Right kidney (tissue), 9 donors: ENCODE data around the gene CMTM7.

Experiments used
- DNase-seq: peaks from one replicate; pipeline ENCODE4 v3.0.0-alpha.2; 2016
- long read RNA-seq, 8 donors: transcript quantifications; one replicate each; lab custom pipeline, GENCODE V29; 2026

CMTM7 gene, protein sequence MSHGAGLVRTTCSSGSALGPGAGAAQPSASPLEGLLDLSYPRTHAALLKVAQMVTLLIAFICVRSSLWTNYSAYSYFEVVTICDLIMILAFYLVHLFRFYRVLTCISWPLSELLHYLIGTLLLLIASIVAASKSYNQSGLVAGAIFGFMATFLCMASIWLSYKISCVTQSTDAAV
- long read RNA-seq, donor 1, transcript CMTM7-201 (5 exons, 2,038 nt) = major isoform, 9 of 16 reads
- long read RNA-seq, donor 1, transcript CMTM7-202 (4 exons, 1,214 nt) = minor isoform, 5 of 16 reads
- long read RNA-seq, donor 1, partial matches to known transcripts = 0 of 16 reads
- long read RNA-seq, donor 1, other reads (novel, unspliced or antisense) = 0 of 16 reads
- long read RNA-seq, donor 2, transcript CMTM7-201 (5 exons, 2,038 nt) = major isoform, 11 of 41 reads
- long read RNA-seq, donor 2, partial matches to known transcripts = 26 of 41 reads
- long read RNA-seq, donor 2, other reads (novel, unspliced or antisense) = 0 of 41 reads
- long read RNA-seq, donor 3, partial matches to known transcripts = 0 of 8 reads
- long read RNA-seq, donor 3, other reads (novel, unspliced or antisense) = 0 of 8 reads
- long read RNA-seq, donor 4, transcript CMTM7-201 (5 exons, 2,038 nt) = major isoform, 10 of 43 reads
- long read RNA-seq, donor 4, partial matches to known transcripts = 30 of 43 reads
- long read RNA-seq, donor 4, other reads (novel, unspliced or antisense) = 0 of 43 reads
- long read RNA-seq, donor 5, transcript CMTM7-201 (5 exons, 2,038 nt) = major isoform, 16 of 21 reads
- long read RNA-seq, donor 5, partial matches to known transcripts = 0 of 21 reads
- long read RNA-seq, donor 5, other reads (novel, unspliced or antisense) = 0 of 21 reads
- long read RNA-seq, donor 6, transcript CMTM7-201 (5 exons, 2,038 nt) = major isoform, 9 of 79 reads
- long read RNA-seq, donor 6, partial matches to known transcripts = 67 of 79 reads
- long read RNA-seq, donor 6, other reads (novel, unspliced or antisense) = 0 of 79 reads
- long read RNA-seq, donor 7, transcript CMTM7-201 (5 exons, 2,038 nt) = major isoform, 15 of 22 reads
- long read RNA-seq, donor 7, partial matches to known transcripts = 0 of 22 reads
- long read RNA-seq, donor 7, other reads (novel, unspliced or antisense) = 0 of 22 reads
- long read RNA-seq, donor 8, transcript CMTM7-201 (5 exons, 2,038 nt) = major isoform, 8 of 14 reads
- long read RNA-seq, donor 8, partial matches to known transcripts = 0 of 14 reads
- long read RNA-seq, donor 8, other reads (novel, unspliced or antisense) = 0 of 14 reads

DNA sequence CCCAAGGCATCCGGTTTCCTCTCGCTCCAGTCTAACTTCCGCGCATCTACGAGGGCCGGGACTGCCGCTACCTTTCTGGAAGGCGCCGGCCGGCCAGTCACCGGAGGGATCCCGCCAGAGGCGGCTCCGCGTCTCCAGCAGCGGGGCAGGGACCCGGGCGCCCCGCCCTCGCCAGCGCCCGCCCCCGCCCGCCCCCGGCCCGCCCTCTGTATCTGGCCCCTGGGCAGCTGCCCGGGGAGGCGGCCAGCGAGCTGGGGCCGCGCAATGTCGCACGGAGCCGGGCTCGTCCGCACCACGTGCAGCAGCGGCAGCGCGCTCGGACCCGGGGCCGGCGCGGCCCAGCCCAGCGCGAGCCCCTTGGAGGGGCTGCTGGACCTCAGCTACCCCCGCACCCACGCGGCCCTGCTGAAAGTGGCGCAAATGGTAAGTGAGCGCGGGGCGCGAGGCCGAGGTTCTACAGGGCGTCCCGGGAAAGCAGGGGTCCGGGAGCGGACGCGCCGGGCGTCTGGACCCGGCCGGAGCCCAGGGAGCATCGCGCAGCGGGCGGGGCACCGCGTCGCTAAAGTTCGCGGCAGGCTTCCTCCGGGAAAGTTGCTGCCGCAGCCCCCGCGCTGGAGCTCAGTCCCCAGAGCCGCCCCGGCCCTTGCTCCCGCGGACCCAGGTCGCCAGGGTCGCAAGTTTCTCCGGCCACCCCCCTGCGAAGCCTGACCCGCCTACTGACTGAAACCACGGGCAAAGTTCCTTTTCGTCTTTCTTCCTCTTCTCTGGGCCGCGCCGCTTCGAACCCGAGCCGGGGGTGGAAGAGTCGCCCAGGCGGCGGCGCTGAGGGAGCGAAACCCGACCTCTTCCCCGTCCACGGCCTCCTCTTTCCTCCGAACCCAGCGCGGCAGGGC lies at the start of gene CMTM7:
Gene CMTM7, plus strand, starts transcription at position 211 of the 893 bp plus-strand sequence. Its CDS starts 54 bp downstream, at position 265.
- DNase-seq = peak; percentile 90

DNA sequence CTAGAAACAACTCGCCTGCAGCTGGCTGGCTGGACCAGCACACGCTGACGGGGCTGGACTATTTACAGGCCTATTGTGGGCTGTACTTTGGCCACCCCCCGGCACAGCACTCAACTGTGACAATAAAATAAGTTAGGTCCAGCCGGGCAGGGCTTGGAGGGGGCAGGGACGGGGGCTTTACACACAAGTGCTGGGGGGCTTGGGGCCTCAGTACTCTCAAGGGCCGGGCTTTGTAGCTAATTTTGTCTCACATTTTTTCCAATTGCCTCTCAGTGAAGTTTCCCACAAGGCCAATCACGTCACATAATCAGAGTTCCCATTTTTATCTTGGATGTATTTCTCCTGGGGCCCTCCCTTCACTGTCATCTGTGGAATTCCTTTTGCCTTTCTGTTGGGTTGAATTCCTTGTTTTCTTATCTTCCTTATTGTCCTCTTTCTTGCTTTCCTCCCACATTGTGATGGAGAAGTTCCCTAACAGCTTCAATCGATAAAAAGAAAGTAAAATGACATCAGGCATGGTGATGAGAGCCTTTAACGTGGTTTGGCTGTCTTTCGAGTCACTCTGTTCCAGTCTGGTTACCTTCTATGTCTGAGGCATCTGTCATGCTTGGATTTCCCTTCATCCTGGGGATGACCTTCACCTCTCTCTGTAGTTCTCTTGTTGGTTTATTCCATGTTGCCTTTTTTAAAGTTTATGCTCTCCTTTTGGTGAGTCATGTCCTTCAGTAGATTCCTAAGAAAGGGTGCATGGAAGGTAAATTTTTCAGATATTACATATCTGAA lies 44.1 kb upstream of the CMTM7 start:
- DNase-seq = no peak

DNA sequence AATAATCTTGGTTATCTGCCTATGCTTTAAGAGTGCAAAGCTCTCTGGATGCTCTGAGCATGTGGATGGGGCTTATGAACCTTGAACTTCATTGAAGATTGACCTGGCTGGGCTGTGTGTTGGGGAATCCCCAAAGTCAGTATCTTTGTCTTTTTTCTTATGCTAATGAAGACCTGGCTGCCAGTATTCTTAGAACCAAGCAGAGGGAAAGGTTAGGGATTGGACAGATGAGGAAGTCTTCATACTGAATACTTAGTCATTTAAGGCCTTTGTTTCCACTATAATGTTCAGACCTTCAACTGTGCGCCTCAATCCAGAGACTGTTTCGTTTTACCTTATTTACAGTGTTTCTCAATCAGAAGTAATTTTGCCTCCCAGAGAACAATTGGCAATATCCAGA lies 42.5 kb upstream of the CMTM7 start:
- DNase-seq = no peak

DNA sequence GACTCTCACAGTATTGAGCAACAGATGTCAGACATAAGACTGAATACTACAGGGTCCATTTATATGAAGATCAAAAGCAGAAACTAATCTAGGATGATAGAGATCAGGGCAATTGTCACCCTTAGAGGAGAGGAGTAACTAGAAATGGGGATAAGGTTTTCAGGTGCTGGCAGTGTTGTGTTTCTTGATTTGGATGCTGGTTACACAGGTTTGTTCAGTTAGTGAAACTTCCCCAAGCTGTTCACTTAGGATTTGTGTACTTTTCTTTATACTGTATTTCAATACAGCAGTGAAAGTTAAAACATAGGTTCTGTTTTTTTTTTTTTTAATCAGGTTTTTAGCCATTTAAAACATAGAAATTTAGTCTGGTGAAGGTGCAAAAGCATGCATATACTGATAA lies 39.1 kb upstream of the CMTM7 start:
- DNase-seq = no peak

DNA sequence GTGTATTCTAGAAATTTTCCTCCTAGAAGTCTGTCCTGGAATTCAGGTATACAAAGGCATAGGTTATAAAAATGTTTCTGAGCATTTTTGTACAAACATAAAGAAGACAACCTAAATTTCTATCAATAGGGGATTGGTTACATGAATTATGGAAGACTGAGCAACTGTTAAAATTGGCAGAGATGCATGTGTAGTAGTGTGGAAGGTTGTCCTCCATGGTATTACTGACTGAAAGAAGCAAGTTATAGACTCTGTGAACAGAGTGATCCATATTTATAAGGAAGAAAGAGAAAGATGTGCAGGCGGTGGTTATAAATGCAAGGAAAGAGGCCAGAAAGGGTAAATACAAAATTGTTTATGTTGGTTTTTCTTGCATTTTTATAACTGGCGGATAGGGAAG lies 38.3 kb upstream of the CMTM7 start:
- no peak for DNase-seq

DNA sequence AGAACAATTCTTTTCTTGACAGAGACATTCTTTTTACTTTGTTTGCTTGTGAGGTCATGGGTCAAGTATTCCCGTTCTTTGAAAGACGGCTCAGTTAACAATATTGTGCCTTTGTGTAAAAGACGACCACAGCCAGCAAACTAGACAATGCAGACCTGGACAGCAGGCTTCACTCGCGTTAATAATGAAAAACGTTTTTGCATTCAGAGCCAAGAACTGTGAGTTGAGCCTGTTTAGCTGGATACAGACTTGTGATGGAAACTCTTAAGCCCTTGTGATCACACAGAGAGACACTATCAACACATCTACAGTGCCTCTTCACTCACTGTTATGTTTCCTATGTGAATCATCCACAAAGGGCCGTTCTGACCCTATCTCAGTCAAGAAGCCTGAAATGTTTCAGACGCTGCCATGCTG lies 37.3 kb upstream of the CMTM7 start:
- no peak for DNase-seq

DNA sequence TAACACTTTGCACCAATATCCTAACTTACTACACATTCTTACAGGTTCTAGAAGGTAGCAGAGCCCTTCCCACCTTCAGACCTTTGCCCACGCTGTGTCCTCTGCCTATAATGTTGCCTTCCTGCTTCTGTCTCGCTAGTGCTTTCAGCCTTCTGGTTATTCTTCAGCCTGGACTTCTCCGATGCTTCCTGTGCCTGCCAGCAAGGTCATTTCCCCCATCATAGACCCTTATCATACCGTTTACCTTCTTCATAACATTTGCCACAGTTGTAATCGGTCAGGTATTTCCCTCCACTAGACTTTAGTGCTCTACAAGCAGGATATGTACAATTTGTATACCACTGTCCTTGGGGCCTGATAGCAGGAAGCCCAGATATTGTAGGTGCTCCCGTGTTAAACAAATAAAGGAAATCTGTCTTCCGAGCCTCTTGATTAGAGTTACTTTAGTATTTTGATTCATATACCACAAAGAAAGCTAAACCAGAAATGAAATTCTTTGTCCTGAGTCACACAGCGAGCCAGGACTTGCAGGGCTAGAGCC lies 35.8 kb upstream of the CMTM7 start:
- DNase-seq = no peak

DNA sequence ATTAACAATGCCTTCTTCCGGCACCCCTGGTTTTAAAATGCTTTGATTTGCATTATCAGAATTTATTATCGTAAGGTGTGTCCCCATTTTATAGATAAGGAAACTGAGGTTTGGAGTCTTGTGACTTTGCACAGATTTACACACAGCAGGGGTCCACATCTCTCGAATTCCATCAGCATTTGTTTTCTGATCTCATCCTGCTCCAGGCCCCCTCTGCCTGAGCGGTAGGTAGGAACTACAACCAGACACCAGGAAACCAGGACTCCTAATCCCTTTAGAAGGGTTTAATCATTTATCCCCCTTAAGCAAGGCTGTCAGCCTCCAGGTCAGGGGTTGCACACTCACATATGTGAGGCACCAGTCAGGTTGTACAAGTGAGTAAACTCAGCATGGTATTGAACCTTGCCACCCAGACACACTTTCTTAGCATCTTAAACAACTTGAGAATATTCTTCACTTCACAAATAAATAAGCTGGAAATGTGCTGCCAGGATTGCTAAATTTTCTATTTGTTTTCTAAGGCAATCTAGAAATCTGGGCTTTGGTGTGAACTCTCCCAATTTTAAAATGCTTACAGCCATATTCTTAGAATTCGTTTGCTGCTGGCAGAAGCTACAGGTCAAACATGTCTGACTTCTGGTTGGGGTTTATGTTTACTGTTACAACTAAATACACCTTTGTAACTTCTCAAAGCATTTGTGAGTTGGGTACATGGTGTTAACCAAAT lies 31.7 kb upstream of the CMTM7 start:
- no peak for DNase-seq

DNA sequence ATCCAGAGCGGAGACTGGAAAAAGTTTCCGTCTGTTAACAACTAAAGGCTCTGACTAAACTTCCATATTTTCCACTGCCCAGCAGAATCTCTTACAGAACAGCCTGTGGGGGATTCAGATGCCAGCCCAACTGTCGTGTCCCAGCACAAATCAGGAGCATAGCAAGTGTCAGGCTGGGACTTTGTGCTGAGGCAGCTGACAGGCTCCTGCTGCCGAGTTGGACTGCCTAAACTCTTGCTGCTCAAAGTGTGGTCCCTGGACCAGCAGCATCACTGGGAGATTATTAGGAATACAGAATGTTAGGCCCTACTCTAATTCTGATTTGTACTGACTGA lies 31.2 kb upstream of the CMTM7 start:
- no peak for DNase-seq

DNA sequence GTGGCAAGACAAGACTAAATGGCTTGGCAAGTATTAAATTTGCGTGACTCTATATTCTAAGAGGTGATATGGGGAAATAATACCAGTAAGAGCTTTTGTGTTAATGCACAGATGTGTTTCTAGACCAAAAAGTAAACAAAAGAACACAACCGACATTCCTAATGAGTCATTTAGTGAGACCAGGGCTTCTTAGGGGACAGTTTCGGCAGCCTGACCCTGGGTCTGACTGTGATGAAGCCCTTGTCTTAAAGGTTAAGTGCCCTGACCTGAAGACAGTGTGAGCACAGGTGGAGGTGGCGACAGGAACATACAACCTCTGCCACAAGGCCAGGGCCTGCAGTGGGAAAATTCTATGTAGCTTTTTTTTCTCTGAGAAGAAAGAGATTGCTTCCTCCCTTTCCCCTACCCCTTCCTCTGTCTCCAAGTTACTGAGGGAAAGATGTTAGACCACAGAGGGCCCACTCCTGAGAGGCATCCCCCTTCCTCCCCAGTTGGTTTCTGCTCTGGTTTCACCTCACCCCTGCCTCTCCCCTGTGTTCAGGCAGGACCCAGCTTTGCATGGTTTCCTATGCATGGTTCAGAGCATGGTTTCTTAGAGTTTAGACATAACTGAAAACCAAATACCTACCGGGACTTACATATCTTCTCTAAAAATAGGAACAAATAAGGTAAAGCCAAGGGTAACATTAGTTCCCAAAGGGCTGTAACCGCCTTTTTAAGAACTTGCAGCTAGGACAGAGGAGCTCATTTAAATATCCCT lies 24.8 kb upstream of the CMTM7 start:
- no peak for DNase-seq

DNA sequence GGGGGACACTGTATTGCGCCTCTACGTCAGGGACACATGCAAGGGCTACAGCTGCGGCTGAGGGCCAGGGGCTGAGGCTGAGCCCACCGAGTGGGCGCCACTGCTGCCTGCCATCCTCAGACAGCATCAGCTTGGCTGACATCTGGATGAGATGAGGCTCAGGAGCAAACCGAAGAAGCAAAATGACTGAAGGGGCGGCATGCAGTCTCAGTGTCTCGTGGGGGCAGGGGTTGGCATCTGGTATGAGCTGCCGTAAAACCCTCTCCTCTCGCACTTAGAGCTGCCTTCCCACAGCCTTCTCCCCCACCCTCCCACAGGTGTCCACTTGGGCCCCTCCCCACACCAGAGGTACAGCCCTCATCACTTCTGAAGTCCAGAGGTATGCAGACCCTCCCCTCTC lies 24.2 kb upstream of the CMTM7 start:
- DNase-seq = no peak

DNA sequence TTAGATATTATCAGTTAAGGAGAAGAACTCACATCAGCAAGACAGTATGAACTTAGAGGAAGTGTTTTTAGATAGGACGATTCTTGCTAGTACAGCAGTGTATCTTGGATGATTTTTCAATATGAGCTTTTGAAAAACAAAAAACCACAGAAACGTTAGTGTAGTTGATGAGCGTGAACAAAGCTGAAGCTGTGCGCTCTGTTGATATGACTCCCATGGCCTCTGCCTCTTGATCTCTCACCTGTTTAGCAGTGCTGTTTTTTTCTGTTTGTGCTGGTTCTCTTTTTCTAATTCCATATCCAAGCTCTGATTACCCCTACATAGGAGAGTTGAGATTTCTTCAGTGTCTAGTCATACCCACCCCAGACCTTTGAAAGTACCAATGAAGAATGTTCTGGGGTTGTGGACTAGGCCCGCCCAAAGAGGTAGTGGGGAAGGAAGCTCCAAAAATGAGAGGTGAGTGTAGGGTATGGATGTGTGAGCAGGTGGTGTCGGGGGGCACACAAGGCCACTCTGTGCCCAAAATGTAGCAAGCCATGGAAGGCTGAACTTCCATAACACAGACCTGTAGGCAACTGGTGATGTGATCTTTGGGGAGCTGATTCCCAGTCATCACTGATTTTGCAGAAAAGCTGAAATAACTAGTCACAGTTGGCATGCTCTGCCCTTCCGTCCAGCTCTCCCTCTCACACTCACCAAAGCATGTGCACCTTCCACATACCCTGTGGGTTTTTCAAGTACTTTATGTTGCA lies 20.0 kb upstream of the CMTM7 start:
- DNase-seq = no peak

DNA sequence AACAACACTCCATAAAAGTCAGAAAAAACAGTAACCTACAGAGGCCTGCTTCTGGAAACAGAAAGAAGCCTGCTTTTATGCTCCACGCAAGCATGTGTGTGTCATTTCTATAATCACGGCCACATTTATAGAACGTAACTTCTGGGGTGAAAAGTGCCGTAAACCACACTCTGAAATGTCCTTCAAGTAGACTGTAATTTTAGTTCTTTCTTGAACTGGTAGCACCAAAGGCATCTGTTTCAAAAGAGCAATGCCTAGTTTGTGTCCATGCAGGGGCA lies 19.5 kb upstream of the CMTM7 start:
- no peak for DNase-seq

DNA sequence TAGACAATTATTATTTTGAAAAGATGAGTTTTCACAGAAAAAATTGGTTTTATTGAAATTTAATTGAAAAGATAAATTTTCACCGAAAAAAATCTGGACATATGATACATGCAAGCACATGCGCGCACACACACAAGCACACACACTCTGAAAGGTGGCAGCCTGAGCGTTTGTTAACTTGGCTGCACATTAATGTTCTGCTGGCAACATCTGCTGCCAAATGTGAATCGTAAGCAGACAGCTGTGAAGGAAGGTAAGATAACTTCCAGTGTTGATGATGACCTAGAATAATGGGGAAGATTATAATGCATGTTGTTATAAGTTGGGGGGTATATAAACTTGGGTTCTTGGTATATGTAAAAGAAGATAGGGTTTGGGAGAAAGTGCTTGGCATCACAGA lies 18.4 kb upstream of the CMTM7 start:
- no peak for DNase-seq

DNA sequence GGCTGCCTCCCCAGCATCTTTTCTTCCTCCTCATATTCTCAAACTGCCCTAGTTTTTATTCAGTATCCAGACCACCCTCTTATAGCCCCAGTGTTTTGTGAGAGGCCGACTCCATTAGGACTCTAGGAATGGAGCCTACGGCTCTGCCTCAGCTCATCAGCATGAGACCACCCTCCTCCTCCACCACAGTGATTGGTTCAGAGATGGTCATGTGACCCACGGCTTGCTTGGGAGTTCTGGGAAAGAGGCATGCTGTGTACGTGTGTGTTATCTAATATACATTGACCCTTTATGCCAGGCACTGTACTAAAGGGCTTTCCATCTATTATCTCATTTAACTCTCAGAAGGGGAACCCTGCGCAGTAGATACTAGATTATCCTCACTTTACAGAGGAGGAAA lies 17.8 kb upstream of the CMTM7 start:
- DNase-seq = no peak

DNA sequence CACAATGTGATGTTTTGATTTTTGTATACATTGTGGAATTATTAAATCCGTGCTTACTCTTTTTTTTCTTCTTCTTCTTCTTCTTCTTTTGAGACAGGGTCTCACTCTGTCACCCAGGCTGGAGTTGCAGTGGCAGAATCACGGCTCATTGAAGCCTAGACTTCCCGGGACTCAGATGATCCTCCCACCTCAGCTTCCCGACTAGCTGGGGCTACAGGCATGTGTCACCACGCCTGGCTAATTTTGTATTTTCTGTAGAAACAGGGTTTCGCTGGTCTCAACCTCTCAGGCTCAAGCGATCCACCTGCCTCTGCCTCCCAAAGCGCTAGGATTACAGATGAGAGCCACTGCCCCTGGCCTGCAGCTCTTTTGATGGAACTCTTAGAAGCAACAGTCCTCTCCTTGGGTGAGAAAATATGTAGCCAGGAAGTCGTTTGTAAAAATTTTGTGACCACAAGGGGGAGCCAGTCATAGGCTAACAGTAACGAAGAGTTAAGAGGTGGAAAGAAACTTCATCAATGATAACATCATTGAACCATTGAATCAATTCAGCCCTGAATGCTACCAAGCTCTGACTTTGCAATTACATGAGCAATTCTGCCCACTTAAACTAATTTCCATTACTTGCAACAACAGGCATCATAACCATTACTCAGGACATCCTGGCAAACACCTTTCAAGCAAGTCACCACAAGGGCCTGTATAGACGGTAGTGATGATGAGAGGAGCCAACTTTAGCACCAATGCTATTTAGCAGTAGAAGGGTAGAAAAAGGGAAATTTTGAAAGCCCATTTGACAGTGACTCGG lies 16.7 kb upstream of the CMTM7 start:
- peak; percentile 60 for DNase-seq

DNA sequence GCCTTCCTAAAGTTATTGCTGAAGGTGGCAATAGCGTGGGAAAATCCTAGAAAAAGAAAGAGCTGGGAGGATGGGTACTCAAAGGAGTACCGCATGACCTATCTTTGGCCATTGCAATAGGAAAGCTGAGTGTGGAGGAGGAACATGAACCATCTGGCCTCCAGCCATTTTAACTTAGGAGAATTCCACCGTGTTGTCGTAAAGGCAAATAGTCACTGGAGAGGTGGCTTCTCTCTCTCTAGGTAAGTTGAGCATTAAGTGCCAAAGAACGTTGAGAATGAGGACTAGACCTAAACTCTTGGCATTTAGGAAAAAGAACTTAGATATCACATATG lies 16.1 kb upstream of the CMTM7 start:
- no peak for DNase-seq

DNA sequence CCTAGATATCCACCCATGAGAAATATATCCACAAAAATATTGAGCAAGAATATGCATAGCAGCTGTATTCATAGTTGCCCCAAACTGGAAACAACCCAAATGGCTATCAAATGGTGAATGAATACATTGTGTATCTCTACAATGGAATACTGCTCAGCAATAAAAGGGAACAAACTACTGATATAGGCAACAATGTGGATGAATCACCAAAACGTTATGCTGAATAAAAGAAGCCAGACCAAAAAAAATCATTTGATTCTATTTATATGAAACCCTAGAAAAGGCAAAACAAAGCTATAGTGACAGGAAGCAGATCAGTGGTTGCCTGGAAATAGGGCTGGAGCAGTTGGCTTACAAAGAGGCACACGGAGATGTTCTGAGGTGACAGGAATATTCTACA lies 15.5 kb upstream of the CMTM7 start:
- DNase-seq = no peak
